Natural killer cell (primary cell): ENCODE measurements around the gene CMIP. TPM values are rescaled to one million over a fixed set of nuclear protein-coding genes. Genes with fewer than 3 reads are reported as not detected.
A peak's percentile ranks its signal among the peaks of the same experiment; 100 is the strongest.

Experiments
- ATAC-seq, 3 donors: fragments of 150-1000 bp in 2 of 3; fragments of 200-7000 bp in 1 of 3; cut with Tn5 transposase; 1 replicate in 1 of 3; 2 replicates in 2 of 3; pipeline ENCODE4 v1.10.0; 2021; ENCODE audit warnings: mild to moderate bottlenecking in 2 of 3, moderate library complexity in 2 of 3
- DNase-seq, 2 donors: peaks; one replicate each; pipeline versions ENCODE4 v3.0.0 to v3.0.0-alpha.2; 2013 to 2021; ENCODE audit warnings: mixed read lengths in 1 of 2
- H3K27ac ChIP-seq: one replicate; pipeline ENCODE4 v1.5.1; 2013; ENCODE audit warnings: mild to moderate bottlenecking, low read length
- H3K27me3 ChIP-seq: one replicate; pipeline ENCODE4 v1.6.1; 2013; ENCODE audit warnings: low read length; ENCODE audit not compliant: control insufficient read depth, insufficient read depth
- H3K36me3 ChIP-seq: one replicate; pipeline ENCODE4 v1.6.1; 2013; ENCODE audit warnings: low read length; ENCODE audit not compliant: control insufficient read depth, insufficient read depth
- H3K4me1 ChIP-seq: one replicate; pipeline ENCODE4 v1.6.1; 2013; ENCODE audit warnings: low read length; ENCODE audit not compliant: control insufficient read depth, insufficient read depth
- H3K4me3 ChIP-seq: one replicate; pipeline ENCODE4 v1.5.1; 2013; ENCODE audit warnings: low read length
- H3K9me3 ChIP-seq: one replicate; pipeline ENCODE4 v1.6.1; 2013; ENCODE audit warnings: low read length; ENCODE audit not compliant: control insufficient read depth, insufficient read depth
- H3K27ac Mint-ChIP-seq, 2 donors: one replicate each; pipeline ENCODE4 v1.8.0; 2022; ENCODE audit warnings: mild to moderate bottlenecking in 2 of 2, mixed read lengths in 2 of 2, moderate library complexity in 1 of 2
- H3K27me3 Mint-ChIP-seq, 2 donors: one replicate each; pipeline ENCODE4 v1.8.0; 2022; ENCODE audit warnings: low read depth in 2 of 2, mixed read lengths in 2 of 2
- H3K36me3 Mint-ChIP-seq: one replicate; pipeline ENCODE4 v1.8.0; 2022; ENCODE audit warnings: mixed read lengths
- H3K4me1 Mint-ChIP-seq, 2 donors: one replicate each; pipeline ENCODE4 v1.8.0; 2022; ENCODE audit warnings: mixed read lengths in 2 of 2
- H3K4me3 Mint-ChIP-seq: one replicate; pipeline ENCODE4 v1.8.0; 2022; ENCODE audit warnings: mild to moderate bottlenecking, moderate library complexity, mixed read lengths
- H3K9me3 Mint-ChIP-seq, 2 donors: one replicate each; pipeline ENCODE4 v1.8.0; 2022; ENCODE audit warnings: mixed read lengths in 2 of 2
- CTCF ChIP-seq: fragments of 200-600 bp; IDR thresholded peaks from one replicate; pipeline ENCODE4 v1.8.0; 2022; ENCODE audit warnings: antibody characterized with exemption
- WGBS: methylation state at CpG from one replicate; pipeline ENCODE4 v1.1.7; 2013; ENCODE audit warnings: missing lambda C conversion rate; ENCODE audit not compliant: insufficient coverage; 5-methylcytosine and 5-hydroxymethylcytosine counted together
- intact Hi-C: fragments of 100-400 bp; cut with micrococcal nuclease; formaldehyde crosslinking; loops from one replicate; pipeline ENCODE4 v1.14.2; 2022
- total RNA-seq, 4 donors: library from RNA; stranded (reverse); fragments of 120-200 nt in 1 of 4; gene quantifications; one replicate each; pipeline versions ENCODE4 v1.2.3 to v1.2.4, GENCODE V29; 2013 to 2022

The CMIP gene
- total RNA-seq, 3 donors from 2014 or later (not counting 1 experiment from before 2014, with no cell fraction given) = 88.2 to 115 (median 91.5) TPM

- H3K4me1 Mint-ChIP-seq = peaks cover 43 to 75% of the 10 kb centered on the region in 2 donors
- no peak overlapping the region for H3K27ac ChIP-seq
- H3K27me3 ChIP-seq = no peaks in the 10 kb centered on the region
- WGBS = 97% methylated on average over 3 of the region's 4 CpGs
- no peaks in the 10 kb centered on the region for H3K36me3 Mint-ChIP-seq
- no peaks in the 10 kb centered on the region for H3K9me3 ChIP-seq
- H3K4me3 ChIP-seq = no peak overlapping the region
- no peak overlapping the region for H3K4me3 Mint-ChIP-seq
- peak overlapping the region; percentile 48 to 80 for H3K27ac Mint-ChIP-seq
- DNase-seq (no peak), ATAC-seq (no peak)
- intact Hi-C loops = no loop called here
- peaks cover 2% of the 10 kb centered on the region for H3K36me3 ChIP-seq
- no peak for TF ChIP-seq CTCF
- H3K9me3 Mint-ChIP-seq = peaks cover 0 to 2% of the 10 kb centered on the region in 2 donors
- no peaks in the 10 kb centered on the region for H3K27me3 Mint-ChIP-seq
- peaks cover 21% of the 10 kb centered on the region for H3K4me1 ChIP-seq
These were observed 197.5 kb downstream of the CMIP start for GRCh38 chr16:81642107-81642436.

GRCh38 chr16:81642943-81643342, 198.3 kb downstream of the CMIP start:
- no peak overlapping the region for H3K4me3 Mint-ChIP-seq
- H3K4me1 Mint-ChIP-seq = peaks cover 48 to 82% of the 10 kb centered on the region in 2 donors
- no peaks in the 10 kb centered on the region for H3K27me3 Mint-ChIP-seq

DNA sequence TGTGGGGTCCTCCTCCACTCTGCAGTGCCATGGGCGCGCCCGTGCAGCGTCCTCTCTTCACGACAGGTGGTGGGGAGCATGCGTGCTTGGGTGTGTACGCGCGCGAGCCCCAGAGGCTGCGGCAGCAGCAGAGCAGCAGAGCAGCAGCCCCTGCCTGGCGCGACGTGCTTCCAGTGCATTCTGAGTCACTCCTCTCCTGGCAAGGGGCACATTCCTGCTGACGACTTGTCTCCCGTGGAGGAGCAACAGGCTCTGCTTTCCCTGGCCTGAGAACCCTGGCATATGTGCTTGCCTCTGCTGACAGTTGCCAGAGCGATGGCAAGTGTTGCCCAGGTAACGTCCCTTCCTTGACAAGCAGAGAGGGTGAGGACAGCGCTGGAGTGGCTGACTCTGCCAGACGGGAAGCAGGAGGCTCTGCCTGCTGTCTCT, 200.7 kb downstream of the CMIP start:
- peaks cover 54 to 77% of the 10 kb centered on the region in 2 donors for H3K4me1 Mint-ChIP-seq
- intact Hi-C loops = no loop called here
- Histone ChIP-seq H3K9me3 (no peaks in the 10 kb centered on the region), H3K4me3 (no peak overlapping the region), H3K36me3 (peaks cover 2% of the 10 kb centered on the region), H3K27me3 (no peaks in the 10 kb centered on the region), H3K27ac (no peak overlapping the region), H3K4me1 (peaks cover 21% of the 10 kb centered on the region)
- WGBS = 97% methylated on average over 20 of the region's 20 CpGs
- no peak overlapping the region for H3K4me3 Mint-ChIP-seq
- no peak overlapping the region for H3K27ac Mint-ChIP-seq
- ATAC-seq (no peak), DNase-seq (no peak)
- no peaks in the 10 kb centered on the region for H3K27me3 Mint-ChIP-seq
- TF ChIP-seq CTCF = no peak
- no peaks in the 10 kb centered on the region for H3K36me3 Mint-ChIP-seq
- H3K9me3 Mint-ChIP-seq = peaks cover 0 to 2% of the 10 kb centered on the region in 2 donors

More at GRCh38 chr16:81642943-81643342, 198.3 kb downstream of the CMIP start:
- no peaks in the 10 kb centered on the region for H3K36me3 Mint-ChIP-seq
- intact Hi-C loops = no loop called here
- Histone ChIP-seq H3K36me3 (peaks cover 2% of the 10 kb centered on the region), H3K27me3 (no peaks in the 10 kb centered on the region), H3K4me3 (no peak overlapping the region), H3K4me1 (peaks cover 21% of the 10 kb centered on the region), H3K9me3 (no peaks in the 10 kb centered on the region), H3K27ac (no peak overlapping the region)
- H3K27ac Mint-ChIP-seq = peak overlapping the region; percentile 48 to 80
- 60% methylated on average over 3 of the region's 5 CpGs for WGBS
- ATAC-seq = peak in 1 of 3 donors; percentile 42
- no peak for DNase-seq
- no peak for TF ChIP-seq CTCF
- H3K9me3 Mint-ChIP-seq = peaks cover 0 to 2% of the 10 kb centered on the region in 2 donors

- H3K27me3 ChIP-seq = no peaks in the 10 kb centered on the region
- H3K36me3 ChIP-seq = peaks cover 2% of the 10 kb centered on the region
- Mint-ChIP-seq H3K36me3 (no peaks in the 10 kb centered on the region), H3K9me3 (peaks cover 0 to 2% of the 10 kb centered on the region in 2 donors), H3K27ac (no peak overlapping the region), H3K4me3 (no peak overlapping the region), H3K27me3 (no peaks in the 10 kb centered on the region), H3K4me1 (peaks cover 53 to 73% of the 10 kb centered on the region in 2 donors)
- H3K9me3 ChIP-seq = no peaks in the 10 kb centered on the region
- ATAC-seq (no peak), DNase-seq (no peak)
- H3K4me1 ChIP-seq = peaks cover 15% of the 10 kb centered on the region
- TF ChIP-seq CTCF = no peak
- H3K4me3 ChIP-seq = no peak overlapping the region
- no peak overlapping the region for H3K27ac ChIP-seq
- 99% methylated on average over 4 of the region's 4 CpGs for WGBS
- intact Hi-C loops = no loop called here
These were observed 201.3 kb downstream of the CMIP start for GRCh38 chr16:81645925-81646324.
